Keratinocyte (primary cell): ENCODE data around the gene MIEN1. TPM values are rescaled to one million over a fixed set of nuclear protein-coding genes. Genes with fewer than 3 reads are reported as not detected.
A peak's percentile ranks its signal among the peaks of the same experiment; 100 is the strongest.
"Not testable (repeated sequence)": the region's sequence is repeated elsewhere in the genome, so short reads cannot be mapped to it uniquely, and the experiment has no call there.

Experiments
- DNase-seq: peaks from one replicate; pipeline ENCODE4 v3.0.0-alpha.2; 2011; ENCODE audit warnings: low read depth, missing footprints, low spot score
- FAIRE-seq: peaks from 2 replicates; lab custom pipeline; 2011; peaks lifted over from hg19 to GRCh38; lab: Jason Lieb, UNC
- H2AFZ ChIP-seq: 2 replicates; pipeline ENCODE4 v1.6.0; 2012; ENCODE audit warnings: low read length, control low read depth, inconsistent platforms; ENCODE audit not compliant: control insufficient read depth
- H3K27ac ChIP-seq: 2 replicates; pipeline ENCODE4 v1.5.1; 2011; ENCODE audit warnings: low read length; ENCODE audit not compliant: control insufficient read depth, insufficient read depth
- H3K27me3 ChIP-seq: 3 replicates; pipeline ENCODE4 v1.6.0; 2011; ENCODE audit warnings: low read length; ENCODE audit not compliant: control insufficient read depth, insufficient read depth; ENCODE audit errors: extremely low read depth
- H3K36me3 ChIP-seq, 2 experiments: 2 replicates in 1 of 2; 3 replicates in 1 of 2; pipeline ENCODE4 v1.5.1; 2011; ENCODE audit warnings: low read length in 2 of 2, mild to moderate bottlenecking in 1 of 2; ENCODE audit not compliant: control insufficient read depth in 2 of 2, insufficient read depth in 2 of 2; ENCODE audit errors: extremely low read depth in 1 of 2
- H3K4me1 ChIP-seq: 3 replicates; pipeline ENCODE4 v1.5.1; 2011; ENCODE audit warnings: low read length; ENCODE audit not compliant: control insufficient read depth, insufficient read depth; ENCODE audit errors: extremely low read depth
- H3K4me2 ChIP-seq: 3 replicates; pipeline ENCODE4 v1.6.0; 2011; ENCODE audit warnings: low read depth, low read length; ENCODE audit not compliant: control insufficient read depth, insufficient read depth; ENCODE audit errors: extremely low read depth
- H3K4me3 ChIP-seq, 3 experiments: fragments of 200-600 bp in 1 of 3; sonication (generic) in 1 of 3; 2 replicates in 2 of 3; 3 replicates in 1 of 3; pipeline ENCODE4 v1.5.1; 2011 to 2016; ENCODE audit warnings: low read length in 3 of 3, mild to moderate bottlenecking in 3 of 3, control low read depth in 2 of 3, inconsistent platforms in 1 of 3, low read depth in 1 of 3, mixed read lengths in 1 of 3, mixed run types in 1 of 3, moderate library complexity in 1 of 3; ENCODE audit not compliant: control insufficient read depth in 2 of 3, insufficient read depth in 2 of 3; ENCODE audit errors: extremely low read depth in 1 of 3
- H3K79me2 ChIP-seq: 2 replicates; pipeline ENCODE4 v1.6.0; 2012; ENCODE audit warnings: low read length; ENCODE audit not compliant: control insufficient read depth, insufficient read depth
- H3K9ac ChIP-seq: 3 replicates; pipeline ENCODE4 v1.6.0; 2011; ENCODE audit warnings: low read length; ENCODE audit not compliant: control insufficient read depth, insufficient read depth; ENCODE audit errors: extremely low read depth
- H3K9me1 ChIP-seq: 3 replicates; pipeline ENCODE4 v1.6.0; 2011; ENCODE audit warnings: low read length; ENCODE audit not compliant: control insufficient read depth, insufficient read depth; ENCODE audit errors: extremely low read depth
- H3K9me3 ChIP-seq: 2 replicates; pipeline ENCODE4 v1.5.1; 2012; ENCODE audit warnings: low read depth, low read length; ENCODE audit not compliant: control insufficient read depth
- H4K20me1 ChIP-seq: 3 replicates; pipeline ENCODE4 v1.6.0; 2011; ENCODE audit warnings: low read length; ENCODE audit not compliant: control insufficient read depth, insufficient read depth; ENCODE audit errors: extremely low read depth
- CTCF ChIP-seq, 3 experiments: IDR thresholded peaks in 1 of 3; conservative IDR thresholded peaks in 1 of 3; optimal IDR thresholded peaks in 1 of 3; 2 replicates in 2 of 3; 3 replicates in 1 of 3; pipeline versions ENCODE3 to v1.5.1; 2011; ENCODE audit warnings: low read length in 3 of 3, mild to moderate bottlenecking in 3 of 3, moderate library complexity in 2 of 3, control low read depth in 1 of 3, inconsistent platforms in 1 of 3; ENCODE audit not compliant: insufficient read depth in 2 of 3; ENCODE audit errors: extremely low read depth in 1 of 3
- EZH2 ChIP-seq: IDR thresholded peaks from one replicate; pipeline ENCODE4 v1.6.1; 2012; ENCODE audit warnings: inconsistent platforms, mild to moderate bottlenecking, low read length, moderate library complexity
- dilution Hi-C: fragments of 300-500 bp; cut with MboI; formaldehyde crosslinking; loops from one replicate; pipeline ENCODE4 v1.7.0; 2020; ENCODE audit warnings: low sequenced_read_pairs; ENCODE audit not compliant: extremely low pct_ligation_motif_present
- polyA plus RNA-seq, 5 experiments: library from polyadenylated mRNA; depleted of rRNA in 3 of 5; stranded (reverse) in 3 of 5; stranded (forward) in 1 of 5; unstranded in 1 of 5; fragments of >200 nt; gene quantifications; 1 replicate in 1 of 5; 2 replicates in 3 of 5; 3 replicates in 1 of 5; pipeline versions ENCODE4 v1.2.1 to v1.2.3, GENCODE V29; 2011 to 2012; ENCODE audit warnings: missing spikeins in 2 of 5, low read depth in 1 of 5, low replicate concordance in 1 of 5

The MIEN1 gene
- polyA plus RNA-seq, 1 donor (not counting 4 experiments of a cell fraction or from before 2014, with no cell fraction given): 38.4 TPM

- Histone ChIP-seq H3K27ac (peak overlapping the region; percentile 9), H3K27me3 (no peaks in the 10 kb centered on the region), H3K9me3 (no peaks in the 10 kb centered on the region), H4K20me1 (no peaks in the 10 kb centered on the region), H3K4me3 (peak overlapping the region; percentile 79 to 90 (median 87)), H3K36me3 (no peaks in the 10 kb centered on the region), H3K4me1 (peaks cover 23% of the 10 kb centered on the region), H3K4me2 (peak overlapping the region; percentile 80), H3K9me1 (peaks cover 2% of the 10 kb centered on the region), H3K79me2 (peaks cover 22% of the 10 kb centered on the region), H2AFZ (peak overlapping the region; percentile 31), H3K9ac (peak overlapping the region; percentile 76)
- DNase-seq (no peak), FAIRE-seq (no peak)
- dilution Hi-C loops: no loop called here
- no peak for TF ChIP-seq EZH2
- no peak for TF ChIP-seq CTCF (optimal IDR thresholded peaks at IDR 0.05 in 1 of 3, IDR thresholded peaks at IDR 0.05 in 1 of 3, conservative IDR thresholded peaks at IDR 0.05 in 1 of 3; ENCODE audit: extremely low read depth in 1 of 3, insufficient read depth in 2 of 3, low read length in 3 of 3)
Measured at GRCh38 chr17:39700148-39700987, 30.0 kb downstream of the MIEN1 start.

GRCh38 chr17:39699818-39700147 lies 30.5 kb downstream of the MIEN1 start, which contains the start of gene ERBB2:
Gene ERBB2, plus strand, starts transcription at chr17:39700064. Its CDS starts 175 bp downstream, at chr17:39700239.
- no peaks in the 10 kb centered on the region for H3K9me3 ChIP-seq
- H3K4me2 ChIP-seq: peak within 1 kb of the TSS; percentile 82
- no peaks in the 10 kb centered on the region for H3K27me3 ChIP-seq
- TF ChIP-seq CTCF (optimal IDR thresholded peaks at IDR 0.05 in 1 of 3, IDR thresholded peaks at IDR 0.05 in 1 of 3, conservative IDR thresholded peaks at IDR 0.05 in 1 of 3; ENCODE audit: extremely low read depth in 1 of 3, insufficient read depth in 2 of 3, low read length in 3 of 3) (no peak), EZH2 (no peak)
- peak within 1 kb of the TSS; percentile 76 for H2AFZ ChIP-seq
- H3K79me2 ChIP-seq: peaks cover 20% of the 10 kb centered on the region
- H3K9me1 ChIP-seq: no peaks in the 10 kb centered on the region
- peaks cover 0 to 2% of the 10 kb centered on the region in 2 experiments for H3K36me3 ChIP-seq
- peak within 1 kb of the TSS; percentile 44 for H3K27ac ChIP-seq
- dilution Hi-C loops: no loop called here
- H3K4me1 ChIP-seq: peaks cover 17% of the 10 kb centered on the region
- H3K4me3 ChIP-seq: peak within 1 kb of the TSS; percentile 79 to 90 (median 87)
- peak within 1 kb of the TSS; percentile 76 for H3K9ac ChIP-seq
- DNase-seq (no peak), FAIRE-seq (peak; percentile 88)
- H4K20me1 ChIP-seq: no peaks in the 10 kb centered on the region

- dilution Hi-C loops, H4K20me1 ChIP-seq, DNase-seq, H3K9me3 ChIP-seq, H3K27me3 ChIP-seq, H3K36me3 ChIP-seq, H3K9me1 ChIP-seq: not testable (repeated sequence)
- Histone ChIP-seq H3K9ac (peak overlapping the region; percentile 76), H3K4me2 (peak overlapping the region; percentile 82), H3K4me3 (peak overlapping the region; percentile 79 to 90 (median 87)), H3K4me1 (peaks cover 14% of the 10 kb centered on the region), H3K79me2 (peaks cover 18% of the 10 kb centered on the region), H3K27ac (peak overlapping the region; percentile 44), H2AFZ (peak overlapping the region; percentile 76)
- peak; percentile 29 for FAIRE-seq
Measured at GRCh38 chr17:39699157-39699817, 31.0 kb downstream of the MIEN1 start.
